GM12873 (cell line): ENCODE measurements around the gene EVPLL.
A peak's percentile ranks its signal among the peaks of the same experiment; 100 is the strongest.

Experiments
- CTCF ChIP-seq: IDR thresholded peaks from 2 replicates; pipeline ENCODE4 v1.5.1; 2012; ENCODE audit warnings: low read depth, mild to moderate bottlenecking, moderate library complexity, low read length, control low read depth; ENCODE audit not compliant: insufficient read depth; ENCODE audit errors: missing control alignments

Gene EVPLL

GRCh38 chr17:18356624-18357023 lies 21.0 kb upstream of the EVPLL start:
- no peak for TF ChIP-seq CTCF

- TF ChIP-seq CTCF, result no peak
These were observed 17.1 kb upstream of the EVPLL start for GRCh38 chr17:18360518-18360917.

GRCh38 chr17:18361837-18362697 lies 15.5 kb upstream of the EVPLL start:
- no peak for TF ChIP-seq CTCF

GRCh38 chr17:18362698-18363100 lies 14.9 kb upstream of the EVPLL start:
- TF ChIP-seq CTCF, result peak; percentile 33

- TF ChIP-seq CTCF, result no peak
These were observed 14.2 kb upstream of the EVPLL start, which contains the start of gene SHMT1 for GRCh38 chr17:18363101-18364049. Gene SHMT1, minus strand, starts transcription at chr17:18363550. Its CDS starts 7,569 bp downstream, at chr17:18355981.

DNA sequence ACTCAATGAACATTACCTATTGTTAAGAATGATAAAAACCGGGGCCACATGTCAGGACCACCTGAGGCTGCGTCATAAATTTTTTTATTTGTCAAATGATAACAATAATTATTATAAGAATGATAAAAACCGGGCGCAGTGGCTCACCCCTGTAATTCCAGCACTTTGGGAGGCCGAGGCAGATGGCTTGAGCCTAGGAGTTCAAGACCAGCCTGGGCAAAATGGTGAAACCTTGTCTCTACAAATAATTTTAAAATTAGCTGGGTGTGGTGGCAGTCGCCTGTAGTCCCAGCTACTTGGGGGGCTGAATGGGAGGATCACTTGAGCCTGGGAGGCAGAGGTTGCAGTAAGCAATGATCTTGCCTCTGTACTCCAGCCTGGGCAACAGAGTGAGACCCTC lies 13.4 kb upstream of the EVPLL start:
- no peak for TF ChIP-seq CTCF

DNA sequence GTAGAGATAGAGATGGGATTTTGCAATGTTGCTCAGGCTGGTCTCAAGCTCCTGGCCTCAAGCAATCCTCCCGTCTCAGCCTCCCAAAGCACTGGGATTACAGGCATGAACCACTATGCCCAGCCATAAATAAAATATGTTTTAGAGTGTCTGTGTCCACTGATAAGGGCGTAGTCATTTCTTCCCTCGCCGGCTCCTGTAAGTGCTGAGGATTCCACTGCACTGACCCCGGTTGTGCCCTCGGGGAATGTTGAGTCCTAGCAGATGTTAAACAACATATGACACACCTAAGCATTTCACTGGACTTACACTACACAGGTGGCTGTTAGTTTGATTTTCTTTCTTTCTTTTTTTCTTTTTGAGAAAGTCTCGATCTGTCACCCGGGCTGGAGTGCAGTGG lies 8.6 kb upstream of the EVPLL start:
- no peak for TF ChIP-seq CTCF
